Activated CD8-positive, alpha-beta memory T cell treated with anti-CD3 and anti-CD28 coated beads, Interleukin-2, amount 50 U/mL, for 1 hour (primary cell): Measurements from ENCODE around the gene AGAP1.

ENCODE experiments used
- DNase-seq: peaks from one replicate; pipeline ENCODE4 v3.0.0-alpha.2; 2020; ENCODE audit errors: extremely low read depth

Gene AGAP1

GRCh38 chr2:236171181-236171679 is 677.4 kb downstream of the AGAP1 start:
- DNase-seq: no peak

DNA sequence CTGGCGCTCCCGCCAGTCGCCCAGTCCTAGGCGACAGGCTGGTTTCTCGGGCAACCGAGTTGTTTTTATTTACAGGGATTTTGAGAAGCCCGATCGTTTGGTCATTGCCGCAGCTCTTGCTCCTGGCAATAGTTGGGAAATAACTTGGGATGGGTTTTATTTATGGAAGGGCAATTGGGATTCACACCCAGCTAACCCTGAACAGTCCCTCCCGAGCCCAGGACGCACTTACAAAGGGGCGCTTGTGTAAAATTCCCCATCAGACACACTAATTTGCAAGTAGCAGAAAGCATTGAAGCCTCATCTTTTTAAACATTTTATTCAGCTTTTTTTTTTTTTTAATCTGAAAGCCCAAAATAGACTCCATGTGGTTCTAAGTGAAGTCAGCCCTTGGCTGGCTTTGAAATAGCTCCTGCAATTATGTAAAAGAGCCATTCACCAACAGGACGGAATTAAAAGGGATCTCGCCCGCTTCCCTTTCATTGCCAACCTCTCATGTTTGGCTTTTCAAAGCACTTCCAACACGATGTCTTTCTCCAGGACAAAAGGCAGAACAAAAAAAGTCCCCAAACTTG is 677.9 kb downstream of the AGAP1 start:
- DNase-seq: no peak

GRCh38 chr2:236172255-236173035 is 678.6 kb downstream of the AGAP1 start:
- no peak for DNase-seq

GRCh38 chr2:236173036-236173728 is 679.3 kb downstream of the AGAP1 start:
- DNase-seq: no peak

DNA sequence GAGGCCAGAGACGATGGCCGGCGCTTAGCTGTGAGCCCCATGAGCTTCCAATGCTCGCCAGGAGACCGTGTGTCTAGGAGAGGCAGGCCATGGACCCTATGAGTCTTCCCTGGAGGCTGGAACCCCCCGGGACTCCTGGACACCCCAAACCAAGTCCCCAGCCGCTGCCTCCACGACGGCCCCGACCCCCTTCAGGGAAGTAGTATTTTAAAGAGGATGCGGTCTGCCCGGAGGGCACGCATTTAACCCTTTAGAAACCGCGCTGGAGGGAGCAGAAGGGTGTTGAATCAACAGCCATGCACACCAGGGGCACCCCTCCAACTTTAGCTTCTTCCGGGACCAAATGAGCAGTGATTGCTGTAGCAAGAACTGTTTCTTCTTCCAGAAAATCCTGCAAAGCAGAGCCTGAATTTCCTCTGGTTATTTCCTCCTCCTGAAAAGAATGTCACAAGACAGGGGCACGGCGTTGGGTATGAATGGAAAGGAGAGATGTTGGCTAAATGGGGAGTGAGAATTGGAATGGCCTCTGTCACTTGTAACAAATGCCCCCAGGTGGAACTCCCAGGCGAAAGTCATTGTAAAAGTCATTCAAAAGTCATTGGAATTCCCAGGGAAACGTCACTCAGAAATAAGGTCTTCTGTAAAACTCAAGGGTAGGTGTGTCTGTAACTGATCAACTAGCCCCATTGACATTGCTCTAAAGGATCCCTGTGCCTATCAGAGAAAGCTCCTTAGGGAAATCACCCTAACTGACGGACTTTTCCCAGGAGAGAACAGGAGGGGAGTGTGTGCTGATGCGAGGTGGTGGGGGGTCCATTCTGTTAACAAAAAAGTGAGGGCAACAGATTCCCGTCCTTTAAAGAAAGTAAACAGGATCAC is 680.1 kb downstream of the AGAP1 start:
- no peak for DNase-seq

DNA sequence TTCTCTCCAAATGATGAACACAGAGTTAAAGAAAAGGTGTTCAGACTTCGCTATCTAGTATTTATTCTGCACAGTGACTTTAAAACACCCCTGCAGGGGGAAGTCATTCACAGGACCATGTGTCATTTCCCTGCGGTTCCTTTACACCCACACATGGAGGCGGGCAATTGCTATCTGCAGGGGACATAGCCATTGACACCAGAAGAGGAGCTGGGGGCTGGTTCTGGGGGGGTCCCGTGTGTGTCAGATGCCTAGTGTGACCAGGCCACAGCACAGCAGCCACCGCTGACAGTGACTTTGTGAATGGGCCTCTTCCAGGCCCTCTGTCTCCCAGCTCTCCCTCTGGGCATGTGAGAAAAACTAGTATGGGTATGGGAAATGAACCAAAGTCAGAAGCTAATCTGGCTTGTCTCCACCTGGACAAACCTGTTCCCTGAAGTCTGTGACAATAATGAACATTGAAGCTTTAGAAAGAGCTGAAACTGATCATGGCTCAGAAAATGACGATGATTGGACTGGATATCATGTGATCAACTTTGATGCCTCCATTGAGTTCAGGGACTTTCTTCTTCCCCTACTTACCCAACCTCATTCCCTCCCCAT is 681.8 kb downstream of the AGAP1 start:
- no peak for DNase-seq

- DNase-seq: no peak
Observed at GRCh38 chr2:236176417-236176816, 682.6 kb downstream of the AGAP1 start.

DNA sequence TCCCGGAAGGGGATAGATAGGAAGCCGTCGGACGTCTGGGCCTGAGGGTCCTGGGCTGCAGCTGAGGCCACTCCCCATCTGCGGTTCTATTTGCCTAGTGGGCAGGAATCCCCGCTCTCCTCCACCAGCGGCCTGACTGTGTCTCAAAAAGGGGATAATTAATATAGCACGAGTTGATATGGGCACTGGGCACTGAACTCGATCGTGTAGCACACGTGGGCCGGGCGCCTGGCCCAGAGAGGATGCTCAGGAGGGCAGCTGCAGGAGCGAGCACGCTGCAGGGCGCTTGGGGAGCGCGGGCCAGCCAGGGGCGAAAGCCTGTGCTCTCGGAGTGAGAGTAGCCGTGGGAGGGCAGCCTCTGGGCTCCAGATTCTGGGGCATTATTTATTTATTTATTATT is 683.1 kb downstream of the AGAP1 start:
- DNase-seq: no peak

DNA sequence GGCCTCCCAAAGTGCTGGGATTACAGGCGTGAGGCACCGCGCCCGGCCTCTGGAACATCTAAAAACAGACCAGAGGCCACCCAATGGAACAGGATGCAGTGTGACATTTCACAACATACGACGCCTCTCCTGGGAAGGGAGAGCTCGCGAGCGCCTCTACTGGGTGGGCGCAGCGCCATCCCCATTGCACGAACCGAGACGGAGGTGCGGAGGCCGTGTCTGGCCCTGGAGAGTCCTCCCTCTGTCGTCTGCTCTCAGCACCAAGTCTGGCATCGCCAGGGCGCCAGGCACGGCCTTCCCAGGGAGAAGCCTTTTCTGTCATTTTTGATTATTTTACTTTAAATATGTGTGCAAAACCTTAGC is 683.7 kb downstream of the AGAP1 start:
- no peak for DNase-seq

- no peak for DNase-seq
Observed at GRCh38 chr2:236177967-236178889, 684.4 kb downstream of the AGAP1 start.

GRCh38 chr2:236178890-236179235 is 685.0 kb downstream of the AGAP1 start:
- DNase-seq: no peak

GRCh38 chr2:236179236-236180075 is 685.6 kb downstream of the AGAP1 start:
- no peak for DNase-seq

DNA sequence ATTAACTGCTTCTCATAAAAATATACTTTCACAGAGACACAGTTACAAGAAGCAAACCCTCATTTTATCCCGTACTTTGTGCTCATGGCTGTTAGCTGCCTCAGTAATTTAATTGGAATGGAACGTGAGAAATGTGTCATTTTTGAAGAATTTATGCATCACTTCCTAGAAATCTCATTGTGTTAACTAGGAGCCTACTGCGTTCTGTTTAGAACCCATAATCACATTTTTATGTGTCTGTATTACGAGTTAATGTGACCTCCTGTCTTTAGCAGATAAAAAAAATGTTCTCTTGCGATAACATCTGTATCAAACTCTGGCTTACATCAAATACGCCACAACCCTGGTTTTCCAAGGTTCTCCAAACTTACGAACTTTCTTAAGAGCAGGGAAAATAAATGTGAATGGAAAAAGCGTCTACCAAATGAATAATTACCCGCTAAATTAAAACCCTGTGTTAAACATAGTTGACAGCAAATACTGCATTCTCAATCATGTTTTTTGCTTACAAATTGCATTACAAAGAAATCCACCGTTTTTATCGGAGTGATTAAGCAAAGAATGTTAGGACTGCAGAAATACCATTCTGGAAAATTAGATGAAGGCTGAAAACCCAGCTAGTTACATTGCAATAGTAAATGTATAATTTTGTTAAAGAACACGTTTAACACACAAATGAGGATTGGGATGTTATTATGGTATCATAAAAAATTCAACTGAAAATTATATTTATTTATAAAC is 686.4 kb downstream of the AGAP1 start:
- DNase-seq: no peak

DNA sequence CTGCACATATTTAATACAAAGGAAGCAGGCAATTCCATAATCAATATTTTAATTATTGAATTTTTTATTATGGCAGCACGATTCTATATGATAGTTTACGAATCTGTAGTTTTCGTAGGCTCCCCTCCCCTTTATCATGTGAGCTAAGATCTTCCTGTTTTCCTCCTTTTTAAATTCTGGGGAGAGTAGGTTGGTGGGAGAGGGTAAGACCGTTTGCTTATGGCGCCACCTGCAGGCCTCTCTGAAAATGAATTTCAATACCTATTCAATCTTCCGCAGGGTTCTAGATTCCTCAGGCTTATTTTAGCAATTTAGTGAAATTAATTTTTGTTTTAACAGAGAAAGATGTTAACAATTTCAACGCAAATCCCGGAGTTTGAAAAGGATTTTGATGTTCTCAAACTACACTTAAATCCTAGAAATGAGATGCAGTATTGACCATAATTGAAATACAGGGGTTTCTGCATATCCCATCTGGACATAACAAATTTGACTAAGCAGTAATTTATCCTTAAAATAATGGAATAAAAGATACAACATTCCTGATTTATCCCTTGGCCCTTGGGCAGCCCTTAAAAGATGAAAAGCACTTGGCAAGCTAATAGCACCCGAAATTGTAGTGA is 687.1 kb downstream of the AGAP1 start:
- no peak for DNase-seq
